HUES64 (cell line): ENCODE results near the gene FUT7.

Experiments used
- H3K27ac ChIP-seq: 2 replicates; pipeline ENCODE4 v1.7.0; 2013; ENCODE audit warnings: low read depth, low read length, inconsistent platforms
- H3K27me3 ChIP-seq: 2 replicates; pipeline ENCODE4 v1.6.1; 2013; ENCODE audit warnings: mild to moderate bottlenecking, low read length; ENCODE audit not compliant: insufficient read depth
- H3K36me3 ChIP-seq: 2 replicates; pipeline ENCODE4 v1.6.1; 2013; ENCODE audit warnings: mild to moderate bottlenecking, low read length; ENCODE audit not compliant: insufficient read depth
- H3K4me1 ChIP-seq: 2 replicates; pipeline ENCODE4 v1.6.1; 2013; ENCODE audit warnings: mild to moderate bottlenecking, low read length, moderate library complexity; ENCODE audit not compliant: insufficient read depth
- H3K4me3 ChIP-seq: 2 replicates; pipeline ENCODE4 v1.5.1; 2013; ENCODE audit warnings: mild to moderate bottlenecking, low read length, moderate library complexity
- H3K9ac ChIP-seq: 2 replicates; pipeline ENCODE4 v1.6.1; 2013; ENCODE audit warnings: mild to moderate bottlenecking, low read depth, low read length
- H3K9me3 ChIP-seq: 2 replicates; pipeline ENCODE4 v1.6.1; 2013; ENCODE audit warnings: low read depth, low read length; ENCODE audit not compliant: insufficient read depth
- WGBS: fragments of 150-250, 120-280 bp; methylation state at CpG from one replicate; pipeline ENCODE4 v1.1.7; 2013; ENCODE audit warnings: missing lambda C conversion rate; 5-methylcytosine and 5-hydroxymethylcytosine counted together

Gene FUT7

DNA sequence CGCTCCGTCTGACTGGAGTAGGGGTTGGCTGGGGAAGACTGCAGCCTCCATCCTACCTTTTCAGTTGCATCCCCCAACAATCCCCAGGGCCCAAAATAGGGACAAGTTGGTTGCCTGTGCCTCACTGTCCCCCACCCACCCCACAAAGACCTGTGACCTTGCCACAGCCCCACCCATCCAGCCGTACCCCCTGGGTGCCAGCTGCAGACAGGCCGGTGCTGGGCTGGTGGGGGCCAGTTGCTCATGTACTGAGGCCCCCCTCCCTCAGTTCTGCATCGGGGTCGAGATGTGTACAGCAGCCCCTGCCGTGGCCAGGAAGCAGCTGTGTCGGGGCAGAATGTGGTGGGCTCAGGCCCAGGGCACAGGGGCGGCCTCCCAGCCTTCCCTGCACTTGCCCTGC is 48.7 kb downstream of the FUT7 start:
- Histone ChIP-seq H3K36me3 (no peaks in the 10 kb centered on the region), H3K27ac (no peak overlapping the region), H3K9ac (no peak overlapping the region), H3K4me1 (no peaks in the 10 kb centered on the region), H3K27me3 (peaks cover 26% of the 10 kb centered on the region), H3K4me3 (no peak overlapping the region), H3K9me3 (no peaks in the 10 kb centered on the region)
- 86% methylated on average over 9 of the region's 9 CpGs for WGBS

GRCh38 chr9:136982232-136983051 is 49.4 kb downstream of the FUT7 start, which contains the start of gene LCNL1:
Gene LCNL1, plus strand, starts transcription at chr9:136982993. Its CDS starts 594 bp downstream, at chr9:136983587.
- H3K27me3 ChIP-seq, result peaks cover 33% of the 10 kb centered on the region
- no peak within 1 kb of the TSS for H3K9ac ChIP-seq
- no peaks in the 10 kb centered on the region for H3K9me3 ChIP-seq
- no peaks in the 10 kb centered on the region for H3K36me3 ChIP-seq
- H3K4me3 ChIP-seq, result no peak within 1 kb of the TSS
- WGBS, result 88% methylated on average over 18 of the region's 18 CpGs
- H3K27ac ChIP-seq, result no peak within 1 kb of the TSS
- no peaks in the 10 kb centered on the region for H3K4me1 ChIP-seq

GRCh38 chr9:136981588-136982231 is 50.2 kb downstream of the FUT7 start:
- no peaks in the 10 kb centered on the region for H3K9me3 ChIP-seq
- H3K27me3 ChIP-seq, result peaks cover 36% of the 10 kb centered on the region
- H3K4me3 ChIP-seq, result no peak overlapping the region
- H3K27ac ChIP-seq, result no peak overlapping the region
- H3K4me1 ChIP-seq, result no peaks in the 10 kb centered on the region
- no peak overlapping the region for H3K9ac ChIP-seq
- WGBS, result 82% methylated on average over 17 of the region's 17 CpGs
- H3K36me3 ChIP-seq, result no peaks in the 10 kb centered on the region

- H3K27ac ChIP-seq, result no peak overlapping the region
- no peaks in the 10 kb centered on the region for H3K4me1 ChIP-seq
- H3K27me3 ChIP-seq, result peaks cover 30% of the 10 kb centered on the region
- 94% methylated on average over 16 of the region's 16 CpGs for WGBS
- H3K4me3 ChIP-seq, result no peak overlapping the region
- H3K9me3 ChIP-seq, result no peaks in the 10 kb centered on the region
- no peak overlapping the region for H3K9ac ChIP-seq
- H3K36me3 ChIP-seq, result no peaks in the 10 kb centered on the region
These were observed 51.0 kb downstream of the FUT7 start for GRCh38 chr9:136980669-136981478.
